A549 (cell line): ENCODE measurements around the gene GCK. TPM values are rescaled to one million over a fixed set of nuclear protein-coding genes. Genes with fewer than 3 reads are reported as not detected.
A peak's percentile ranks its signal among the peaks of the same experiment; 100 is the strongest.

Source experiments
- ATAC-seq, 2 experiments: fragments of 200-7000 bp in 1 of 2; fragments of >200 bp in 1 of 2; cut with Nextera tagmentation in 1 of 2; cut with Tn5 transposase in 1 of 2; 3 replicates each; pipeline versions ENCODE4 v1.8.0 to v1.9.1; 2018 to 2020; ENCODE audit warnings: mild to moderate bottlenecking in 1 of 2, moderate library complexity in 1 of 2
- CTCF ChIA-PET: fragments of 300-600 bp; sonication (Branson Sonifier 250); formaldehyde crosslinking; extraction: SDS; loops from one replicate; lab custom pipeline; 2021; ENCODE audit warnings: antibody characterized with exemption, inconsistent platforms; lab: Yijun Ruan, JAX
- POLR2A ChIA-PET: fragments of 350-600 bp; formaldehyde crosslinking; extraction: SDS; loops from one replicate; lab custom pipeline; 2021; ENCODE audit warnings: antibody characterized with exemption, inconsistent platforms; lab: Yijun Ruan, JAX
- DNase-seq, 2 experiments: peaks; one replicate each; pipeline versions ENCODE4 v3.0.0 to v3.0.0-alpha.2; 2011 to 2016; ENCODE audit warnings: low read depth in 1 of 2, low spot score in 1 of 2
- FAIRE-seq: peaks from 2 replicates; lab custom pipeline; 2011; peaks lifted over from hg19 to GRCh38; lab: Jason Lieb, UNC
- H3K27ac ChIP-seq, 2 experiments: fragments of >200 bp; sonication (Bioruptor Twin); formaldehyde crosslinking; 3 replicates each; pipeline ENCODE4 v1.5.1; 2016 to 2017
- H3K4me1 ChIP-seq: fragments of >200 bp; sonication (Bioruptor Twin); formaldehyde crosslinking; 3 replicates; pipeline ENCODE4 v1.6.1; 2016
- H3K4me2 ChIP-seq: fragments of >200 bp; sonication (Bioruptor Twin); formaldehyde crosslinking; 3 replicates; pipeline ENCODE4 v1.6.1; 2016
- H3K4me3 ChIP-seq: fragments of >200 bp; sonication (Bioruptor Twin); formaldehyde crosslinking; 3 replicates; pipeline ENCODE4 v1.5.1; 2016
- H3K9me3 ChIP-seq: fragments of >200 bp; sonication (Bioruptor Twin); formaldehyde crosslinking; 3 replicates; pipeline ENCODE4 v1.6.1; 2016
- BCL3 ChIP-seq: fragments of >200 bp; sonication (Bioruptor Twin); formaldehyde crosslinking; IDR thresholded peaks from 3 replicates; pipeline ENCODE4 v1.6.1; 2016
- CBX2 ChIP-seq: fragments of 200-600 bp; sonication (generic); IDR thresholded peaks from 2 replicates; pipeline ENCODE4 v1.6.1; 2016; ENCODE audit warnings: low read depth, mild to moderate bottlenecking, borderline replicate concordance
- CHD2 ChIP-seq: fragments of 150-350 bp; IDR thresholded peaks from 2 replicates; pipeline ENCODE4 v1.6.1; 2014; ENCODE audit warnings: low read length; ENCODE audit not compliant: partially characterized antibody
- CHD4 ChIP-seq: fragments of 200-600 bp; sonication (generic); IDR thresholded peaks from 2 replicates; pipeline ENCODE4 v1.6.1; 2016; ENCODE audit warnings: antibody characterized with exemption, mild to moderate bottlenecking, borderline replicate concordance
- CTCF ChIP-seq: fragments of >200 bp; sonication (Bioruptor Twin); formaldehyde crosslinking; IDR thresholded peaks from 3 replicates; pipeline ENCODE4 v1.5.1; 2016
- E2F6 ChIP-seq: IDR thresholded peaks from 2 replicates; pipeline ENCODE4 v1.6.1; 2012; ENCODE audit warnings: low read depth, borderline replicate concordance
- EHF ChIP-seq: fragments of 250-450 bp; sonication (Bioruptor Pico); IDR thresholded peaks from 2 replicates; pipeline ENCODE4 v1.5.0; 2020; ENCODE audit warnings: mild to moderate bottlenecking
- ELK1 ChIP-seq: fragments of 150-350 bp; IDR thresholded peaks from 2 replicates; pipeline ENCODE4 v1.6.1; 2014; ENCODE audit warnings: low read depth, mild to moderate bottlenecking, low read length
- EP300 ChIP-seq, 2 experiments: fragments of >200 bp; sonication (Bioruptor Twin); formaldehyde crosslinking; IDR thresholded peaks; 2 replicates in 1 of 2; 3 replicates in 1 of 2; pipeline ENCODE4 v1.6.1; 2016 to 2017
- HDAC2 ChIP-seq: fragments of 200-600 bp; sonication (generic); IDR thresholded peaks from 2 replicates; pipeline ENCODE4 v1.6.1; 2016
- HOXB13 ChIP-seq: fragments of 250-450 bp; sonication (Bioruptor Pico); IDR thresholded peaks from 2 replicates; pipeline ENCODE4 v1.5.0; 2020; ENCODE audit warnings: low read depth, mild to moderate bottlenecking, moderate library complexity
- JUN ChIP-seq, 2 experiments: fragments of >200 bp; sonication (Bioruptor Twin); formaldehyde crosslinking; IDR thresholded peaks; 2 replicates in 1 of 2; 3 replicates in 1 of 2; pipeline ENCODE4 v1.6.1; 2016 to 2017
- JUNB ChIP-seq: fragments of >200 bp; sonication (Bioruptor Twin); formaldehyde crosslinking; IDR thresholded peaks from 2 replicates; pipeline ENCODE4 v1.6.1; 2016
- MAFK ChIP-seq: fragments of 450-650 bp; IDR thresholded peaks from 2 replicates; pipeline ENCODE4 v1.6.1; 2014; ENCODE audit not compliant: partially characterized antibody
- MAX ChIP-seq: IDR thresholded peaks from 2 replicates; pipeline ENCODE4 v1.6.1; 2012
- NPAS2 ChIP-seq: fragments of 250-450 bp; sonication (Bioruptor Pico); IDR thresholded peaks from 2 replicates; pipeline ENCODE4 v1.8.0; 2022; ENCODE audit warnings: mild to moderate bottlenecking, moderate library complexity, borderline replicate concordance
- POLR2AphosphoS2 ChIP-seq: conservative IDR thresholded peaks from 2 replicates; pipeline ENCODE4 v1.6.1; 2012; ENCODE audit warnings: low read length, improper control_type of control experiment, inconsistent platforms
- RAD21 ChIP-seq, 2 experiments: fragments of >200 bp in 1 of 2; sonication (Bioruptor Twin) in 1 of 2; formaldehyde crosslinking in 1 of 2; IDR thresholded peaks in 1 of 2; conservative IDR thresholded peaks in 1 of 2; 2 replicates in 1 of 2; 3 replicates in 1 of 2; pipeline ENCODE4 v1.6.1; 2012 to 2018; ENCODE audit warnings: inconsistent platforms in 1 of 2
- RARB ChIP-seq: fragments of 250-450 bp; sonication (Bioruptor Pico); IDR thresholded peaks from 2 replicates; pipeline ENCODE4 v1.8.0; 2021; ENCODE audit warnings: mild to moderate bottlenecking, moderate library complexity
- RCOR1 ChIP-seq: fragments of 150-350 bp; IDR thresholded peaks from 2 replicates; pipeline ENCODE4 v1.6.1; 2014; ENCODE audit warnings: antibody characterized with exemption, low read length, low read depth
- SMC3 ChIP-seq: fragments of >200 bp; sonication (Bioruptor Twin); formaldehyde crosslinking; IDR thresholded peaks from 3 replicates; pipeline ENCODE4 v1.6.1; 2018; ENCODE audit warnings: inconsistent platforms
- TFCP2L1 ChIP-seq: fragments of 250-450 bp; sonication (Bioruptor Pico); IDR thresholded peaks from 2 replicates; pipeline ENCODE4 v1.5.0; 2021; ENCODE audit warnings: mild to moderate bottlenecking
- TP53 ChIP-seq: fragments of 250-450 bp; sonication (Bioruptor Pico); IDR thresholded peaks from 2 replicates; pipeline ENCODE4 v1.5.0; 2021; ENCODE audit warnings: mild to moderate bottlenecking, moderate library complexity
- USF2 ChIP-seq: fragments of 450-650 bp; IDR thresholded peaks from 2 replicates; pipeline ENCODE4 v1.6.1; 2014; ENCODE audit warnings: antibody characterized with exemption
- ZSCAN20 ChIP-seq: fragments of 250-450 bp; sonication (Bioruptor Pico); IDR thresholded peaks from 2 replicates; pipeline ENCODE4 v1.8.0; 2022; ENCODE audit warnings: mild to moderate bottlenecking, moderate library complexity
- WGBS: methylation state at CpG from one replicate; pipeline ENCODE4 v1.1.6; 2017; ENCODE audit errors: missing lambda C conversion rate; 5-methylcytosine and 5-hydroxymethylcytosine counted together
- polyA plus RNA-seq, 4 experiments: library from polyadenylated mRNA; depleted of rRNA in 3 of 4; stranded (reverse); fragments of >200 nt; fragmentation: RNase III in 1 of 4; extraction: RNeasy Plus Mini Kit Qiagen cat#74134 plus additional on column Dnase treatment in 1 of 4; gene quantifications; 2 replicates in 3 of 4; 3 replicates in 1 of 4; pipeline ENCODE4 v1.2.3, GENCODE V29; 2011 to 2017
- TF ChIP-seq, protein P1 (sequence below): IDR thresholded peaks from 2 replicates; pipeline ENCODE4 v1.6.1; 2012
- TF ChIP-seq, protein P2 (sequence below): fragments of 250-450 bp; sonication (Bioruptor Pico); IDR thresholded peaks from 2 replicates; pipeline ENCODE4 v1.5.0; 2021; ENCODE audit warnings: mild to moderate bottlenecking, moderate library complexity, borderline replicate concordance
- TF ChIP-seq, protein P3 (sequence below): fragments of >200 bp; sonication (Bioruptor Twin); formaldehyde crosslinking; IDR thresholded peaks from 2 replicates; pipeline ENCODE4 v1.6.1; 2016

GCK gene
- polyA plus RNA-seq, 2 of the 4 experiments (the other 2 are of a cell fraction) = 0.12 TPM; not detected in 1

DNA sequence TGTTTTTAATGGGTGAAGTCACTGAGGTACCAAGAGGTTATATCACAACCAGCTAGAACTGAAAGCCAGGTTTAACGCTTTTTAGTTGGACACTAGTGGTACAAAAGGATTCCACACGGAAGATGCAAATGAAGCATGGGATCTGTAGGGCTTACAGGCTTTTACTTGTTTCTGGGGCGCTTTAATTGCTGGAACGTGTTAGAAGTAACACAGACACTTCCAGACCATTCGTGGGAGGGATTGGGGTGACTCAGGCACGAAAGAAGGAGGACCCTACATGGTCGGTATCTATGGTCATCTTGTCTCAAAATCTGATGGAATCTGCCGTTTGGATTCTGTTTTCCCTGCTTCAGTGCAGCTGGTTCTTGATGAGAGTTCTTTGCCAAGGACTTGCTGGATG lies 12.6 kb upstream of the GCK start (continued):
- no peak for TF ChIP-seq RAD21 (conservative IDR thresholded peaks at IDR 0.05 in 1 of 2, IDR thresholded peaks at IDR 0.05 in 1 of 2)

- peak; percentile 96 for FAIRE-seq
- peak within 1 kb of the TSS; percentile 91 to 92 for H3K27ac ChIP-seq
- POLR2A ChIA-PET = interaction anchor here (0.5 to 1.8 kb wide), 6 partner anchors 14 to 373 kb away, joined by 3 to 5 read pairs (median 4); partner anchors contain the start of genes DBNL, DDX56 and POLD2
- TF ChIP-seq, protein P1, sequence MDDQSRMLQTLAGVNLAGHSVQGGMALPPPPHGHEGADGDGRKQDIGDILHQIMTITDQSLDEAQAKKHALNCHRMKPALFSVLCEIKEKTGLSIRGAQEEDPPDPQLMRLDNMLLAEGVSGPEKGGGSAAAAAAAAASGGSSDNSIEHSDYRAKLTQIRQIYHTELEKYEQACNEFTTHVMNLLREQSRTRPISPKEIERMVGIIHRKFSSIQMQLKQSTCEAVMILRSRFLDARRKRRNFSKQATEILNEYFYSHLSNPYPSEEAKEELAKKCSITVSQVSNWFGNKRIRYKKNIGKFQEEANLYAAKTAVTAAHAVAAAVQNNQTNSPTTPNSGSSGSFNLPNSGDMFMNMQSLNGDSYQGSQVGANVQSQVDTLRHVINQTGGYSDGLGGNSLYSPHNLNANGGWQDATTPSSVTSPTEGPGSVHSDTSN = peak; percentile 19; the same call in 1 of the 2 replicates
- TF ChIP-seq EP300 (IDR thresholded peaks at IDR 0.05) = no peak
- no peak for TF ChIP-seq HDAC2
- peak; percentile 76; the same call in 1 of the 3 replicates for TF ChIP-seq BCL3
- no peak for TF ChIP-seq NPAS2
- no peak for TF ChIP-seq TFCP2L1 (CRISPR knock-in tag)
- TF ChIP-seq E2F6 = peak; percentile 63; the same call in 1 of the 2 replicates
- TF ChIP-seq CHD2 = no peak
- TF ChIP-seq JUNB = no peak
- no peak for TF ChIP-seq RARB (CRISPR knock-in tag)
- no peak for TF ChIP-seq POLR2AphosphoS2
- peak; percentile 2 for TF ChIP-seq MAFK
- TF ChIP-seq, protein P2, sequence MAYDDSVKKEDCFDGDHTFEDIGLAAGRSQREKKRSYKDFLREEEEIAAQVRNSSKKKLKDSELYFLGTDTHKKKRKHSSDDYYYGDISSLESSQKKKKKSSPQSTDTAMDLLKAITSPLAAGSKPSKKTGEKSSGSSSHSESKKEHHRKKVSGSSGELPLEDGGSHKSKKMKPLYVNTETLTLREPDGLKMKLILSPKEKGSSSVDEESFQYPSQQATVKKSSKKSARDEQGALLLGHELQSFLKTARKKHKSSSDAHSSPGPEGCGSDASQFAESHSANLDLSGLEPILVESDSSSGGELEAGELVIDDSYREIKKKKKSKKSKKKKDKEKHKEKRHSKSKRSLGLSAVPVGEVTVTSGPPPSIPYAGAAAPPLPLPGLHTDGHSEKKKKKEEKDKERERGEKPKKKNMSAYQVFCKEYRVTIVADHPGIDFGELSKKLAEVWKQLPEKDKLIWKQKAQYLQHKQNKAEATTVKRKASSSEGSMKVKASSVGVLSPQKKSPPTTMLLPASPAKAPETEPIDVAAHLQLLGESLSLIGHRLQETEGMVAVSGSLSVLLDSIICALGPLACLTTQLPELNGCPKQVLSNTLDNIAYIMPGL (CRISPR knock-in tag) = no peak
- no peak for TF ChIP-seq EHF
- no peak for TF ChIP-seq ZSCAN20 (CRISPR knock-in tag)
- peak; percentile 82 for TF ChIP-seq MAX
- no peak for TF ChIP-seq ELK1
- no peak for TF ChIP-seq CHD4
- TF ChIP-seq USF2 = no peak
- TF ChIP-seq SMC3 = peak; percentile 24; the same call in 1 of the 3 replicates
- TF ChIP-seq HOXB13 (CRISPR knock-in tag) = no peak
- TF ChIP-seq JUN (IDR thresholded peaks at IDR 0.05) = peak; percentile 60 to 73; a peak in 4 of 5 replicates
- TF ChIP-seq CTCF = peak; percentile 4; the same call in 2 of the 3 replicates
- TF ChIP-seq, protein P3, sequence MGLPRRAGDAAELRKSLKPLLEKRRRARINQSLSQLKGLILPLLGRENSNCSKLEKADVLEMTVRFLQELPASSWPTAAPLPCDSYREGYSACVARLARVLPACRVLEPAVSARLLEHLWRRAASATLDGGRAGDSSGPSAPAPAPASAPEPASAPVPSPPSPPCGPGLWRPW = no peak
- no peak for TF ChIP-seq TP53 (CRISPR knock-in tag)
- TF ChIP-seq RCOR1 = no peak
- no peak for TF ChIP-seq CBX2
Measured at GRCh38 chr7:44200699-44201461, 11.6 kb upstream of the GCK start, which contains the start of gene YKT6. YKT6 (plus strand) TSS chr7:44200978; CDS start chr7:44201136, 158 bp downstream.

More at GRCh38 chr7:44200699-44201461, 11.6 kb upstream of the GCK start, which contains the start of gene YKT6:
- WGBS = 3% methylated on average over 22 of the region's 58 CpGs
- peak within 1 kb of the TSS; percentile 93 for H3K4me2 ChIP-seq
- H3K4me3 ChIP-seq = peak within 1 kb of the TSS; percentile 72
- peaks cover 9% of the 10 kb centered on the region; the same call in 2 of the 3 replicates for H3K4me1 ChIP-seq
- CTCF ChIA-PET = interaction anchor here (0.8 to 2.4 kb wide), 10 partner anchors 12 to 129 kb away, joined by 3 to 6 read pairs (median 4); partner anchors contain the start of gene GCK
- H3K9me3 ChIP-seq = no peaks in the 10 kb centered on the region
- peak; percentile 99 to 100 for ATAC-seq
- DNase-seq = peak; percentile 96 to 100
